ENCODE data around the gene TUBB4A. TPM values are rescaled to one million over a fixed set of nuclear protein-coding genes. Genes with fewer than 3 reads are reported as not detected.

TUBB4A gene
- total and polyA plus RNA-seq, 2 experiments from 2014 or later, result not detected

- no peak overlapping the region for H3K4me3 ChIP-seq
- no peaks in the 10 kb centered on the region for H3K36me3 ChIP-seq (ENCODE audit: low read depth)
- H4K20me1 ChIP-seq (ENCODE audit: insufficient read depth), result no peaks in the 10 kb centered on the region
- in situ Hi-C loops (cut with MboI), result no loop called here
- peak; percentile 31 for DNase-seq
- no peaks in the 10 kb centered on the region for H3F3A ChIP-seq (ENCODE audit: insufficient read depth)
- H3K9me2 ChIP-seq (ENCODE audit: insufficient read depth), result no peaks in the 10 kb centered on the region
- no peak overlapping the region for H3K27ac ChIP-seq
- H2AFZ ChIP-seq, result no peak overlapping the region
- no peak overlapping the region for H3K4me2 ChIP-seq (ENCODE audit: unreplicated experiment)
- no peaks in the 10 kb centered on the region for H3K9me3 ChIP-seq (ENCODE audit: low read depth)
- TF ChIP-seq EZH2 (IDR thresholded peaks at IDR 0.05; ENCODE audit: insufficient read depth, poor library complexity, severe bottlenecking) (no peak), EZH2phosphoT487 (IDR thresholded peaks at IDR 0.05; ENCODE audit: insufficient read depth, low read depth) (no peak)
- 0 out of 2 replicates have a peak, but pooled peaks cover 3% of the 10 kb centered on the region for H3K4me1 ChIP-seq (ENCODE audit: insufficient read depth)
- WGBS, 2 experiments (ENCODE audit: low coverage in 1 of 2, low lambda C conversion rate in 2 of 2, missing lambda C conversion rate in 2 of 2), result 91 to 92% methylated on average over 17 of the region's 17 CpGs
- no peaks in the 10 kb centered on the region for H3K79me2 ChIP-seq (ENCODE audit: insufficient read depth)
- H3K27me3 ChIP-seq (replicated peaks; ENCODE audit: insufficient read depth), result peaks cover 3% of the 10 kb centered on the region; the same call in 1 of the 2 replicates
- no peak overlapping the region for H3K9ac ChIP-seq
Observed at GRCh38 chr19:6457958-6458694, 44.0 kb downstream of the TUBB4A start.

DNA sequence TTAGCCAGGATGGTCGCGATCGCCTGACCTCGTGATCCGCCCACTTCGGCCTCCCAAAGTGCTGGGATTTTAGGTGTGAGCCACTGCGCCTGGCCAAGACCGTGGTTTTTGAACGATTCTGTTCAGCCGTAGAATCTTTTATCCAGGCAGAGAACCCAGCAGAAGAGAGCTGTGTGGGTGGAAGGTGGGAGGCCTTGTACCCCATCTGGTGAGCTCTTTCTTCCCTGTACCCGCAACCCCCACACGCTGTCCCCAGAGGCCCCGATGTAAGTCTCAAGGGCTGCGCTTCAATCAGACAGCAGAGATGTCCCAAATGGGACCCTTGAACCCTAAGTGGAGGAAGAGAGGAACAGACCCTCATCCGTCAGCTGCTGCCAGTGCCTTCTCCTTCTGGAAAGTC lies 46.2 kb downstream of the TUBB4A start:
- H4K20me1 ChIP-seq (ENCODE audit: insufficient read depth), result no peaks in the 10 kb centered on the region
- H3K9me2 ChIP-seq (ENCODE audit: insufficient read depth), result no peaks in the 10 kb centered on the region
- 88 to 90% methylated on average over 13 to 15 of the region's 15 CpGs for WGBS, 2 experiments (ENCODE audit: low coverage in 1 of 2, low lambda C conversion rate in 2 of 2, missing lambda C conversion rate in 2 of 2)
- in situ Hi-C loops (cut with MboI), result no loop called here
- H3K36me3 ChIP-seq (ENCODE audit: low read depth), result no peaks in the 10 kb centered on the region
- no peak overlapping the region for H3K4me2 ChIP-seq (ENCODE audit: unreplicated experiment)
- no peak overlapping the region for H3K9ac ChIP-seq
- no peaks in the 10 kb centered on the region for H3K79me2 ChIP-seq (ENCODE audit: insufficient read depth)
- H3K9me3 ChIP-seq (ENCODE audit: low read depth), result no peaks in the 10 kb centered on the region
- no peak overlapping the region for H2AFZ ChIP-seq
- no peaks in the 10 kb centered on the region for H3F3A ChIP-seq (ENCODE audit: insufficient read depth)
- no peak overlapping the region for H3K27ac ChIP-seq
- TF ChIP-seq EZH2phosphoT487 (IDR thresholded peaks at IDR 0.05; ENCODE audit: insufficient read depth, low read depth), result no peak
- TF ChIP-seq EZH2 (IDR thresholded peaks at IDR 0.05; ENCODE audit: insufficient read depth, poor library complexity, severe bottlenecking), result no peak
- 0 out of 2 replicates have a peak, but pooled peaks cover 3% of the 10 kb centered on the region for H3K4me1 ChIP-seq (ENCODE audit: insufficient read depth)
- no peak overlapping the region for H3K4me3 ChIP-seq
- no peak for DNase-seq
- H3K27me3 ChIP-seq (replicated peaks; ENCODE audit: insufficient read depth), result no peaks in the 10 kb centered on the region

- in situ Hi-C loops (cut with MboI), result no loop called here
- Histone ChIP-seq H3K9me2 (ENCODE audit: insufficient read depth) (no peaks in the 10 kb centered on the region), H3K9ac (no peak overlapping the region), H3K79me2 (ENCODE audit: insufficient read depth) (no peaks in the 10 kb centered on the region), H3K4me3 (no peak overlapping the region), H4K20me1 (ENCODE audit: insufficient read depth) (no peaks in the 10 kb centered on the region), H3K27ac (no peak overlapping the region), H2AFZ (no peak overlapping the region), H3K4me2 (ENCODE audit: unreplicated experiment) (no peak overlapping the region), H3K27me3 (replicated peaks; ENCODE audit: insufficient read depth) (no peaks in the 10 kb centered on the region), H3K36me3 (ENCODE audit: low read depth) (no peaks in the 10 kb centered on the region), H3K4me1 (ENCODE audit: insufficient read depth) (no peaks in the 10 kb centered on the region), H3F3A (ENCODE audit: insufficient read depth) (no peaks in the 10 kb centered on the region), H3K9me3 (ENCODE audit: low read depth) (no peaks in the 10 kb centered on the region)
- WGBS, 2 experiments (ENCODE audit: low coverage in 1 of 2, low lambda C conversion rate in 2 of 2, missing lambda C conversion rate in 2 of 2), result 95% methylated on average over 11 of the region's 11 CpGs
- DNase-seq, result no peak
- TF ChIP-seq EZH2phosphoT487 (IDR thresholded peaks at IDR 0.05; ENCODE audit: insufficient read depth, low read depth) (no peak), EZH2 (IDR thresholded peaks at IDR 0.05; ENCODE audit: insufficient read depth, poor library complexity, severe bottlenecking) (no peak)
Observed at GRCh38 chr19:6453951-6454565, 48.1 kb downstream of the TUBB4A start.

- H3K27me3 ChIP-seq (replicated peaks; ENCODE audit: insufficient read depth), result no peaks in the 10 kb centered on the region
- TF ChIP-seq EZH2 (IDR thresholded peaks at IDR 0.05; ENCODE audit: insufficient read depth, poor library complexity, severe bottlenecking) (no peak), EZH2phosphoT487 (IDR thresholded peaks at IDR 0.05; ENCODE audit: insufficient read depth, low read depth) (no peak)
- in situ Hi-C loops (cut with MboI), result no loop called here
- no peaks in the 10 kb centered on the region for H3K4me1 ChIP-seq (ENCODE audit: insufficient read depth)
- H2AFZ ChIP-seq, result no peak overlapping the region
- H3K9me2 ChIP-seq (ENCODE audit: insufficient read depth), result no peaks in the 10 kb centered on the region
- H3K4me2 ChIP-seq (ENCODE audit: unreplicated experiment), result no peak overlapping the region
- H3F3A ChIP-seq (ENCODE audit: insufficient read depth), result no peaks in the 10 kb centered on the region
- no peaks in the 10 kb centered on the region for H3K79me2 ChIP-seq (ENCODE audit: insufficient read depth)
- no peaks in the 10 kb centered on the region for H4K20me1 ChIP-seq (ENCODE audit: insufficient read depth)
- 83 to 96% methylated on average over 2 of the region's 2 CpGs for WGBS, 2 experiments (ENCODE audit: low coverage in 1 of 2, low lambda C conversion rate in 2 of 2, missing lambda C conversion rate in 2 of 2)
- H3K36me3 ChIP-seq (ENCODE audit: low read depth), result no peaks in the 10 kb centered on the region
- H3K27ac ChIP-seq, result no peak overlapping the region
- no peak overlapping the region for H3K4me3 ChIP-seq
- DNase-seq, result no peak
- no peaks in the 10 kb centered on the region for H3K9me3 ChIP-seq (ENCODE audit: low read depth)
- no peak overlapping the region for H3K9ac ChIP-seq
Observed at GRCh38 chr19:6452899-6453298, 49.2 kb downstream of the TUBB4A start.

All from GM23248 (cell line).